HL-60 (cell line): ENCODE results near the gene CSRNP3.

Source experiments
- DNase-seq, 2 experiments: peaks; one replicate each; pipeline ENCODE4 v3.0.0-alpha.2; 2010 to 2020; ENCODE audit warnings: low read depth in 1 of 2, low spot score in 1 of 2
- H3K27ac ChIP-seq: fragments of 250-450 bp; sonication (Bioruptor Pico); replicated peaks from 2 replicates; pipeline ENCODE4 v1.5.1; 2020; ENCODE audit warnings: mild to moderate bottlenecking, moderate library complexity
- H3K27me3 ChIP-seq: fragments of 250-450 bp; sonication (Bioruptor Pico); 2 replicates; pipeline ENCODE4 v1.5.1; 2021; ENCODE audit warnings: mild to moderate bottlenecking, moderate library complexity; ENCODE audit not compliant: insufficient read depth, poor library complexity, severe bottlenecking
- H3K4me3 ChIP-seq: replicated peaks from 2 replicates; pipeline ENCODE4 v1.5.1; 2011; ENCODE audit warnings: mild to moderate bottlenecking, control low read depth, low read length; ENCODE audit not compliant: insufficient read depth
- GABPA ChIP-seq: IDR thresholded peaks from 2 replicates; pipeline ENCODE4 v1.6.1; 2012; ENCODE audit warnings: low read depth
- POLR2AphosphoS5 ChIP-seq: IDR thresholded peaks from 2 replicates; pipeline ENCODE4 v1.6.1; 2012; ENCODE audit warnings: low read depth
- SPI1 ChIP-seq: IDR thresholded peaks from 2 replicates; pipeline ENCODE4 v1.6.1; 2012; ENCODE audit warnings: low read depth, mild to moderate bottlenecking, borderline replicate concordance
- TF ChIP-seq, protein P1 (sequence below): IDR thresholded peaks from one replicate; pipeline ENCODE4 v1.5.1; 2011; ENCODE audit warnings: low read length, control low read depth, inconsistent platforms; ENCODE audit not compliant: insufficient read depth
- TF ChIP-seq, protein P2 (sequence below): IDR thresholded peaks from 2 replicates; pipeline ENCODE4 v1.6.1; 2012; ENCODE audit warnings: low read depth; ENCODE audit not compliant: insufficient replicate concordance

Gene CSRNP3

DNA sequence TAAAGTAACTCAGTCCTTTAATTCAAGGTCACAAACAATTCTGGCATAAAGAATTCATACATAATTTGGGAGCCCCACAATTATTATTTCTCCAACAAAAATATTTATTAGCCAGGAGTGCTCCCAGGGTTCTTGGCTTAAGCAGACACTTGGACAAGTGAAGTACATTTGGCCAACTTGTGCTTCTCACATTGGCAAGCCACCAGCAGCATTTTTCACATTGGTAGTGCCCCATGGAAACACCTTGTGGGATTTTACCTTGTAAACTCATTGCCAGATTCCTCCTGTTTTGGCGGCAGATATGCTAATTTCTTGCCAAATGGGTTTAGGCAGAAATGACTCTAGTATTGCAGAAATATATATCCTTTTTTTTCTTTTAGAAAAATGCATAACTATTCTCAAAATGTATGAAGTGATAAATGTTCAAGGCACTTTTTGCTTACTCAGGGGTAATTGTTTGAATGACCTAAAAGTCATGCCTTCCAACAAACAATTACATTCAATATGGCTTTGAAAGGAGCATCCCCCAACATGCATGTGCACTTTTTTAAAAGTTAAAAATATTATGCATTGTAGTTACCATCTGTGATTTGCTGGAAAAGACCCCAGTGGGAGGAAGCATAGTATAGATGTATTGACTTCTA, 113.5 kb downstream of the CSRNP3 start:
- TF ChIP-seq POLR2AphosphoS5 (no peak), GABPA (no peak), SPI1 (no peak)
- TF ChIP-seq, protein P1, sequence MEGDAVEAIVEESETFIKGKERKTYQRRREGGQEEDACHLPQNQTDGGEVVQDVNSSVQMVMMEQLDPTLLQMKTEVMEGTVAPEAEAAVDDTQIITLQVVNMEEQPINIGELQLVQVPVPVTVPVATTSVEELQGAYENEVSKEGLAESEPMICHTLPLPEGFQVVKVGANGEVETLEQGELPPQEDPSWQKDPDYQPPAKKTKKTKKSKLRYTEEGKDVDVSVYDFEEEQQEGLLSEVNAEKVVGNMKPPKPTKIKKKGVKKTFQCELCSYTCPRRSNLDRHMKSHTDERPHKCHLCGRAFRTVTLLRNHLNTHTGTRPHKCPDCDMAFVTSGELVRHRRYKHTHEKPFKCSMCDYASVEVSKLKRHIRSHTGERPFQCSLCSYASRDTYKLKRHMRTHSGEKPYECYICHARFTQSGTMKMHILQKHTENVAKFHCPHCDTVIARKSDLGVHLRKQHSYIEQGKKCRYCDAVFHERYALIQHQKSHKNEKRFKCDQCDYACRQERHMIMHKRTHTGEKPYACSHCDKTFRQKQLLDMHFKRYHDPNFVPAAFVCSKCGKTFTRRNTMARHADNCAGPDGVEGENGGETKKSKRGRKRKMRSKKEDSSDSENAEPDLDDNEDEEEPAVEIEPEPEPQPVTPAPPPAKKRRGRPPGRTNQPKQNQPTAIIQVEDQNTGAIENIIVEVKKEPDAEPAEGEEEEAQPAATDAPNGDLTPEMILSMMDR: no peak
- TF ChIP-seq, protein P2, sequence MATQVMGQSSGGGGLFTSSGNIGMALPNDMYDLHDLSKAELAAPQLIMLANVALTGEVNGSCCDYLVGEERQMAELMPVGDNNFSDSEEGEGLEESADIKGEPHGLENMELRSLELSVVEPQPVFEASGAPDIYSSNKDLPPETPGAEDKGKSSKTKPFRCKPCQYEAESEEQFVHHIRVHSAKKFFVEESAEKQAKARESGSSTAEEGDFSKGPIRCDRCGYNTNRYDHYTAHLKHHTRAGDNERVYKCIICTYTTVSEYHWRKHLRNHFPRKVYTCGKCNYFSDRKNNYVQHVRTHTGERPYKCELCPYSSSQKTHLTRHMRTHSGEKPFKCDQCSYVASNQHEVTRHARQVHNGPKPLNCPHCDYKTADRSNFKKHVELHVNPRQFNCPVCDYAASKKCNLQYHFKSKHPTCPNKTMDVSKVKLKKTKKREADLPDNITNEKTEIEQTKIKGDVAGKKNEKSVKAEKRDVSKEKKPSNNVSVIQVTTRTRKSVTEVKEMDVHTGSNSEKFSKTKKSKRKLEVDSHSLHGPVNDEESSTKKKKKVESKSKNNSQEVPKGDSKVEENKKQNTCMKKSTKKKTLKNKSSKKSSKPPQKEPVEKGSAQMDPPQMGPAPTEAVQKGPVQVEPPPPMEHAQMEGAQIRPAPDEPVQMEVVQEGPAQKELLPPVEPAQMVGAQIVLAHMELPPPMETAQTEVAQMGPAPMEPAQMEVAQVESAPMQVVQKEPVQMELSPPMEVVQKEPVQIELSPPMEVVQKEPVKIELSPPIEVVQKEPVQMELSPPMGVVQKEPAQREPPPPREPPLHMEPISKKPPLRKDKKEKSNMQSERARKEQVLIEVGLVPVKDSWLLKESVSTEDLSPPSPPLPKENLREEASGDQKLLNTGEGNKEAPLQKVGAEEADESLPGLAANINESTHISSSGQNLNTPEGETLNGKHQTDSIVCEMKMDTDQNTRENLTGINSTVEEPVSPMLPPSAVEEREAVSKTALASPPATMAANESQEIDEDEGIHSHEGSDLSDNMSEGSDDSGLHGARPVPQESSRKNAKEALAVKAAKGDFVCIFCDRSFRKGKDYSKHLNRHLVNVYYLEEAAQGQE: no peak
- H3K4me3 ChIP-seq: no peak overlapping the region
- peaks cover 2% of the 10 kb centered on the region for H3K27me3 ChIP-seq
- no peak overlapping the region for H3K27ac ChIP-seq
- no peak for DNase-seq

DNA sequence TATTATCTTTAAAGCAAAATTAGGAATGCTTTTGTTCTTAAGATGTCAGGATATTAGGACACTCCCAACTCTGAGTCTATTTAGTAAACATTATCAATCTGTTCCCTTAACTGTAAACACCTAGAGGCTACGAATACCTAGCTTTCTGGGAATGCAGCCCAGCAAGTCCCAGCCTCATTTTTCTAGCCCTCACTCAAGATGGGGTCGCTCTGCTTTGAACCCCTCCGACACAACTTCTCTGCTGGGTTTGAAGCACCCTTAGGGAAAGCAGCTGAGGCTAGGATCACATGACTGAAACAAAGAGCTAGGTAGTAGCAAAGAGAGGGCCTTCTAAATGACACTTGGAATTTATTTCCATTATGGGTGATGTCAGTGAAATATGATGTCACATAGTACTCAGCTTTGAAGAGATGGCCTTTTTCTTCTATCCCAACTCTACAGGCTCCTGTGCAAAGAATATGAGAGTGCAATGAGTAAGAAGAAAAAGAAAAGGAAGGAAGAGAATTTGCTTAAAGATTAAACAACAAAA, 114.7 kb downstream of the CSRNP3 start:
- no peak overlapping the region for H3K4me3 ChIP-seq
- H3K27ac ChIP-seq: no peak overlapping the region
- H3K27me3 ChIP-seq: peaks cover 2% of the 10 kb centered on the region
- TF ChIP-seq, protein P2: no peak
- TF ChIP-seq SPI1: no peak
- no peak for TF ChIP-seq GABPA
- TF ChIP-seq, protein P1: no peak
- TF ChIP-seq POLR2AphosphoS5: no peak
- DNase-seq: no peak

DNA sequence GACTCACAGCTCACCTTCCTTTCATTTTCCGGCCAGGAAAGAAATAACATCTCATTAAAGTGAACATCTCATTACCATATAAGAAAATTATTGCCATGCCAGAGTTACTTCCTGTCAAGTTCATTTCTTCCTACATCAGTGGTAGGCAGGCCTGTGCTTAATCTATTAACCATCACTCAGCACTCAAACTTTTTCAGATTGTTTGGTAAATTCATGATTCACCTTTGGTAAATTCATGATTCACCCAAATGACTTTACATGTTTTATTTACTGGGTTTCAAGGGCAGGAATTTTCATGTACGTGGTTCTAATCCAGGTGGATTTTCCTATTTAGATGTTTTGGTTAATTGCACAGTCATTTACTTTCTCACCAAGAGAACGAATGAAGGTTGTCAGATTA, 116.5 kb downstream of the CSRNP3 start:
- H3K27ac ChIP-seq: no peak overlapping the region
- no peak for DNase-seq
- no peak overlapping the region for H3K4me3 ChIP-seq
- H3K27me3 ChIP-seq: peaks cover 2% of the 10 kb centered on the region
- TF ChIP-seq GABPA (no peak), POLR2AphosphoS5 (no peak), SPI1 (no peak)
- TF ChIP-seq, protein P1: no peak
- TF ChIP-seq, protein P2: no peak
